GM12873 (cell line): ENCODE measurements around the gene COL26A1.
A peak's percentile ranks its signal among the peaks of the same experiment; 100 is the strongest.

Experiments used
- CTCF ChIP-seq: IDR thresholded peaks from 2 replicates; pipeline ENCODE4 v1.5.1; 2012; ENCODE audit warnings: low read depth, mild to moderate bottlenecking, moderate library complexity, low read length, control low read depth; ENCODE audit not compliant: insufficient read depth; ENCODE audit errors: missing control alignments

Gene COL26A1

DNA sequence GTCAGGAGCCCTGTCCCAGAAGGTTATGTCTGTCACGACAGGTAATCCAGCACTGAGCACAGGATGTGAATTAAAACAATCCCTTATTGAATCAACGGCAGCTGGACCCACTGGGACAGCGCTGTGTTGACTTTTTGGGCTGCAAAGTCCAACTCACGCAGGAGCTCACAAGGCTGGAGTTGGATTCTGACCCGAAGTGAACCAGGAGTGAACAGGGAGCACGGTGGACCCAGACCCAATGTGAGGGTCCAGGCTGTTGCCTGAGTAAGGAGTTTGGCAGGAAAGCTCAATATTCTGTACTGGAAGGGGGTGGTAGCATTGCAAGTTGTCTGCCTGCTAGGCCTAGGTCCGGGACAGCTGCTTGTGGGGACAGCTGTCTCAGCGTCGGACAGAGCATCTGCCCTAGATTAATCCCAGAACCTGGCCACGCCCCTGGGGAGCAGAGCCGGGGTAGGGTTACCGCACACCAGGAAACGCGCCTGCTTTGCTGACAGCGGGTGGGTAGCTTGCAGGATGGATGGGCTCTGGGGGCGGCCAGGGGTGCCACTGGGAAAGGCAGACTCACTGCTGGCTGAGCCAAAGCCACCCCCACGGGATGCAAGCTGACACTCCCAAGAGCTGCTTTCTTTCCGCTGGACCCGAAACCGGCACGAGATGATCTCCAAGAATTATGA lies 24.0 kb downstream of the COL26A1 start:
- no peak for TF ChIP-seq CTCF

DNA sequence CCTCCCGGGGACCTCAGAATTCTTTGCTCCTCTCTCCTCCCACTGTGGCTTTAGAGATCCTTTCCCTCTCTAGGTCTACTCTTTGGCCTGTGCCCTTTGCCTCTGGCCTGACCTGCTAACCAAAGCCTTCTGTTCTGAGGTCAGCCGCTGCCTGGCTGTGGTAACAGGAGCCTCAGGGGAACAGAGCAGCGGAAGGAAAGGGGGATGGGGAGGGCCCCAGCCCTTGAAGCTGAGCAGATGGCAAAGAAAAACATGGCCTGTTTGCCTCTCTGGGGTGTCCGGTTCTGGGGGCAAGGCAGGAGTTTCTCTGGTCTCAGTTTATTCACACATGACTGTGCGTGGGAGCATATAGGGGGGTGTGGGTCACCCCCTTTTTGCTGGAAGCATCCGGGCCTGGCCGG lies 28.2 kb downstream of the COL26A1 start:
- TF ChIP-seq CTCF = no peak

DNA sequence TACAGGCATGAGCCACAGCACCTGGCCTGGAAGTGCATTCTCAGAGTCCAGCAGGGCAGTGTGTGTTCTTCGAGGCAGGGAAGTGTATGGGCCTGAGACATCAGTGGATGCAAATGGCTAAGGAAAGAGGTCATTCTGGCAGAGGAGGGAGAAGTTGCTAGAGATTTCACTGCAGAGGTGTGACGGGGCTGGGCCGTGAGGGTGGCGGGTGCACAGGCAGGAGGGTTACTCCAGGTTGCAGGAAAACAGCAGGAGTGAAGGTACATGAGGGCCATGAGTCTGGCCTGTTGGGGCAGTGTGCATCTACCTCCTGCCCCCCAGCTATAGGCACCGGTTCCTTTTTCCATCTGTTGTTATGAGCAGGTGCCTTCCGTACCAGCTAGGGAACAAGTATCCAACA lies 29.3 kb downstream of the COL26A1 start:
- TF ChIP-seq CTCF = no peak

DNA sequence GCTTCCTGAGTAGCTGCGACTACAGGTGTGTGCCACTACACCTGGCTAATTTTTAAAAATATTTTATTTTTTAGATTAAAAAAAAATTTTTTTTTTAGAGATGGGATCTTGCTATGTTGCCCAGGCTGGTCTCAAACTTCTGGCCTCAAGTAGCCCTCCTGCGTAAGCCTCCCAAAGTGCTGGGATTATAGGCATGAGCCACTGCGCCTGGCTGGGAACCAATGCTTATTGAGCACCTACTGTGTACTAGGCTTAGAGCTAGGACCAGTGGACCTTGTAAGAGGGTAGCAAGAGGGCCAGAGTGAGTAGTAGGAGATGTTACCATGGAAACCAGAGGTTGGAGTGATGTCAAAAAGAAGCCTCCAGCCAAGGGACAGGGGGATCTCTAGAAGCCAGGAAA lies 31.2 kb downstream of the COL26A1 start:
- TF ChIP-seq CTCF = no peak

DNA sequence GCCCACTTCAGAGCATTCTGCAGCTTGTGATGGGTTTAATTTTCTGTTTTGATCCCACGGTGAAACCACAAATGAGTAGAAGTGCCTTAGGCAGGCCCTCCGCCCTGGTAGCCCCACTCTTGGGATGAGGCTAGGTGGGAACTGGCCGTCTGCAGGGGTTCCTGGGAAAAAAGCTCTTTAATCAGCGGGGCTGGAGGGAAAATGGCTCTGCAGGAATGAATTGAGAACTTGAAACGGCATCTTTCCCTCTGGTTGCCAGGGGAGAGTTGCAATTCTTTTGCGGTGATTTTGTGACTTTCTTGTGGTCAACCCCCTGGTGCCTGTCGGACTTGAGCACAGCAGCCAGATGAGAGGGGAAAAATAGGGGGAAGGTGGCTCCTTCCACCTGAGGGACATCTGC lies 32.7 kb downstream of the COL26A1 start:
- TF ChIP-seq CTCF = no peak

DNA sequence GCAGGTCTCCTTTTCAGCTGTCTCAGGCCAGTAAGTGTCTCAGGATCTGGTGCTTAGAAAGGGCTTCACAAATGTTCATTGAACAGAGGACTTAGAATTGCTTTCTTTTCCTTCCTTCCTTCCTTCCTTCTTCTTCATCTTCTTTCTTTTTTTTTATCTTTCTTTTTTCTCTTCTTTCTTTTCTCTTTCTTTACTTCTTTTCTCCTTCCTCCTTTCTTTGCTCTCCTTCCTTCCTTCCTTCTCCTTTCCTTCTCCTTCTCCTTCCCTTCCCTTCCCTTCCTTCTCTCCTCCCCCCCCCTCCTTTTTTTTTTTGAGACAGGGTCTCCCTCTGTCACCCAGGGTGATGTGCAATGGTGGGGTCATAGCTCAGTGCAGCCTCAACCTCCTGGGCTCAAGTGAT lies 34.6 kb downstream of the COL26A1 start:
- no peak for TF ChIP-seq CTCF

GRCh38 chr7:101397770-101398324 lies 35.2 kb downstream of the COL26A1 start:
- TF ChIP-seq CTCF = peak; percentile 3
